H1 (cell line): Measurements from ENCODE around the gene PHF23. TPM values are rescaled to one million over a fixed set of nuclear protein-coding genes. Genes with fewer than 3 reads are reported as not detected.
A peak's percentile ranks its signal among the peaks of the same experiment; 100 is the strongest.

ENCODE experiments used
- CTCF ChIA-PET: fragments of 300-600 bp; sonication (Branson Sonifier 250); formaldehyde crosslinking; loops from one replicate; lab custom pipeline; 2021; ENCODE audit not compliant: partially characterized antibody; lab: Charles Lee
- POLR2A ChIA-PET: fragments of 300-600 bp; sonication (Branson Sonifier 250); formaldehyde crosslinking; loops from one replicate; lab custom pipeline; 2021; ENCODE audit warnings: inconsistent platforms; ENCODE audit not compliant: partially characterized antibody; lab: Charles Lee
- DNase-seq, 2 experiments: peaks; one replicate each; pipeline versions ENCODE4 v3.0.0 to v3.0.0-alpha.2; 2010 to 2022; ENCODE audit warnings: low spot score in 2 of 2, low read depth in 1 of 2, mixed read lengths in 1 of 2
- FAIRE-seq: peaks from 2 replicates; lab custom pipeline; 2011; peaks lifted over from hg19 to GRCh38; lab: Jason Lieb, UNC
- H2AFZ ChIP-seq: 2 replicates; pipeline ENCODE4 v1.8.1; 2012; ENCODE audit warnings: low read length, inconsistent platforms
- H2AK5ac ChIP-seq: 2 replicates; pipeline ENCODE4 v1.6.1; 2013; ENCODE audit warnings: low read depth, low read length
- H2BK120ac ChIP-seq: replicated peaks from 2 replicates; pipeline ENCODE3; 2013; ENCODE audit warnings: low read depth, low read length, inconsistent platforms
- H2BK12ac ChIP-seq: 2 replicates; pipeline ENCODE4 v1.6.1; 2013; ENCODE audit warnings: low read depth, low read length
- H2BK15ac ChIP-seq: 2 replicates; pipeline ENCODE4 v1.6.1; 2013; ENCODE audit warnings: low read length
- H2BK20ac ChIP-seq: 2 replicates; pipeline ENCODE4 v1.6.1; 2013; ENCODE audit warnings: low read length
- H2BK5ac ChIP-seq: 2 replicates; pipeline ENCODE4 v1.6.1; 2013; ENCODE audit warnings: low read depth, low read length
- H3K14ac ChIP-seq: 2 replicates; pipeline ENCODE4 v1.6.1; 2013; ENCODE audit warnings: inconsistent platforms; ENCODE audit not compliant: insufficient read length
- H3K18ac ChIP-seq: 2 replicates; pipeline ENCODE4 v1.6.1; 2013; ENCODE audit warnings: low read length; ENCODE audit errors: extremely low read depth
- H3K23ac ChIP-seq: 2 replicates; pipeline ENCODE4 v1.6.1; 2013; ENCODE audit warnings: inconsistent platforms; ENCODE audit not compliant: insufficient read length
- H3K23me2 ChIP-seq: 2 replicates; pipeline ENCODE4 v1.6.1; 2013; ENCODE audit warnings: low read depth, low read length
- H3K27ac ChIP-seq: 2 replicates; pipeline ENCODE4 v1.6.1; 2011; ENCODE audit warnings: low read depth, low read length, inconsistent platforms
- H3K27me3 ChIP-seq, 4 experiments: replicated peaks in 1 of 4; 1 replicate in 1 of 4; 2 replicates in 3 of 4; pipeline versions ENCODE4 v1.6.1 to v1.8.1; 2011 to 2013; ENCODE audit warnings: low read length in 3 of 4, mild to moderate bottlenecking in 3 of 4, inconsistent platforms in 2 of 4, mixed read lengths in 2 of 4, moderate library complexity in 1 of 4; ENCODE audit not compliant: control insufficient read depth in 3 of 4, insufficient read depth in 3 of 4; ENCODE audit errors: extremely low read depth in 1 of 4
- H3K36me3 ChIP-seq, 4 experiments: 2 replicates each; pipeline versions ENCODE4 v1.6.1 to v1.8.1; 2011 to 2013; ENCODE audit warnings: mild to moderate bottlenecking in 4 of 4, low read length in 3 of 4, moderate library complexity in 2 of 4, control low read depth in 1 of 4, inconsistent platforms in 1 of 4; ENCODE audit not compliant: insufficient read depth in 4 of 4, control insufficient read depth in 2 of 4
- H3K4ac ChIP-seq: replicated peaks from 2 replicates; pipeline ENCODE3; 2013; ENCODE audit warnings: low read length, low read depth, mixed read lengths, inconsistent platforms; ENCODE audit not compliant: insufficient read length
- H3K4me1 ChIP-seq, 4 experiments: replicated peaks in 1 of 4; 1 replicate in 1 of 4; 2 replicates in 3 of 4; pipeline versions ENCODE4 v1.6.1 to v1.8.1; 2011 to 2013; ENCODE audit warnings: low read length in 3 of 4, inconsistent platforms in 2 of 4, mixed read lengths in 1 of 4; ENCODE audit not compliant: insufficient read depth in 4 of 4, control insufficient read depth in 3 of 4
- H3K4me2 ChIP-seq, 2 experiments: 2 replicates each; pipeline versions ENCODE4 v1.6.1 to v1.8.1; 2011 to 2013; ENCODE audit warnings: low read depth in 2 of 2, low read length in 2 of 2, control low read depth in 1 of 2, inconsistent platforms in 1 of 2, mild to moderate bottlenecking in 1 of 2; ENCODE audit not compliant: insufficient read depth in 1 of 2
- H3K4me3 ChIP-seq, 4 experiments: fragments of 200-600, 300-600 bp in 1 of 4; sonication (generic), shearing (Covaris generic), sonication (Bioruptor Twin) in 1 of 4; 2 replicates each; pipeline versions ENCODE4 v1.5.1 to v1.8.1; 2011 to 2016; ENCODE audit warnings: low read length in 4 of 4, low read depth in 3 of 4, control low read depth in 2 of 4, inconsistent platforms in 2 of 4, mild to moderate bottlenecking in 2 of 4, mixed read lengths in 1 of 4, moderate library complexity in 1 of 4; ENCODE audit not compliant: insufficient read depth in 2 of 4; ENCODE audit errors: extremely low read depth in 1 of 4
- H3K56ac ChIP-seq: replicated peaks from 2 replicates; pipeline ENCODE3; 2013; ENCODE audit warnings: low read depth, mild to moderate bottlenecking, mixed read lengths, low read length, inconsistent platforms; ENCODE audit not compliant: insufficient read length
- H3K79me1 ChIP-seq: 2 replicates; pipeline ENCODE4 v1.6.1; 2013; ENCODE audit warnings: low read depth, low read length, control low read depth
- H3K79me2 ChIP-seq, 2 experiments: 2 replicates each; pipeline versions ENCODE4 v1.6.1 to v1.8.1; 2012 to 2013; ENCODE audit warnings: low read length in 2 of 2, mild to moderate bottlenecking in 2 of 2, inconsistent platforms in 1 of 2; ENCODE audit not compliant: insufficient read depth in 2 of 2, control insufficient read depth in 1 of 2
- H3K9ac ChIP-seq, 4 experiments: replicated peaks in 1 of 4; 1 replicate in 1 of 4; 2 replicates in 3 of 4; pipeline versions ENCODE4 v1.6.1 to v1.8.1; 2011 to 2013; ENCODE audit warnings: low read depth in 3 of 4, low read length in 3 of 4, control low read depth in 2 of 4, mild to moderate bottlenecking in 2 of 4, moderate library complexity in 2 of 4, inconsistent platforms in 1 of 4; ENCODE audit errors: extremely low read depth in 1 of 4
- H3K9me3 ChIP-seq, 2 experiments: 2 replicates each; pipeline versions ENCODE4 v1.6.1 to v1.8.1; 2012 to 2013; ENCODE audit warnings: mild to moderate bottlenecking in 2 of 2, moderate library complexity in 2 of 2, control low read depth in 1 of 2, inconsistent platforms in 1 of 2, low read depth in 1 of 2, low read length in 1 of 2, mixed read lengths in 1 of 2; ENCODE audit not compliant: insufficient read depth in 2 of 2
- H4K20me1 ChIP-seq, 2 experiments: replicated peaks in 1 of 2; 2 replicates each; pipeline versions ENCODE3 to v1.8.1; 2011 to 2013; ENCODE audit warnings: inconsistent platforms in 2 of 2, low read length in 2 of 2, mild to moderate bottlenecking in 1 of 2; ENCODE audit not compliant: insufficient read depth in 2 of 2, control insufficient read depth in 1 of 2
- H4K5ac ChIP-seq: 2 replicates; pipeline ENCODE4 v1.6.1; 2013; ENCODE audit warnings: low read length, low read depth, mixed read lengths, inconsistent platforms; ENCODE audit not compliant: insufficient read length
- H4K8ac ChIP-seq: 2 replicates; pipeline ENCODE4 v1.8.0; 2013; ENCODE audit warnings: mild to moderate bottlenecking, moderate library complexity, low read length, inconsistent platforms; ENCODE audit not compliant: insufficient read depth; ENCODE audit errors: extremely low read depth
- H4K91ac ChIP-seq: replicated peaks from 2 replicates; pipeline ENCODE3; 2013; ENCODE audit warnings: low read length, mixed read lengths, inconsistent platforms; ENCODE audit not compliant: insufficient read length
- NANOG ChIP-seq: IDR thresholded peaks from 2 replicates; pipeline ENCODE4 v1.6.1; 2011; ENCODE audit warnings: low read length, low read depth, mild to moderate bottlenecking, inconsistent platforms; ENCODE audit not compliant: insufficient read depth, poor library complexity, severe bottlenecking
- SAP30 ChIP-seq: fragments of 300-600 bp; sonication (generic); IDR thresholded peaks from 2 replicates; pipeline ENCODE4 v1.7.1; 2012; ENCODE audit warnings: low read length, moderate library complexity, mild to moderate bottlenecking, inconsistent platforms; ENCODE audit not compliant: insufficient read depth, insufficient replicate concordance
- WGBS, 2 experiments: shearing (Covaris generic) in 1 of 2; methylation state at CpG; one replicate each; pipeline versions ENCODE4 v1.1.6 to v1.1.7; 2013 to 2015; ENCODE audit warnings: low lambda C conversion rate in 2 of 2, mixed read lengths in 2 of 2, inconsistent platforms in 1 of 2, low coverage in 1 of 2, missing lambda C conversion rate in 1 of 2; ENCODE audit not compliant: insufficient replicate concordance in 2 of 2, insufficient coverage in 1 of 2, insufficient read length in 1 of 2; ENCODE audit errors: extremely low coverage in 1 of 2, missing lambda C conversion rate in 1 of 2; 5-methylcytosine and 5-hydroxymethylcytosine counted together
- polyA plus RNA-seq, 7 experiments: library from polyadenylated mRNA; depleted of rRNA in 3 of 7; stranded (reverse) in 5 of 7; unstranded in 2 of 7; fragments of >200 nt in 5 of 7; fragments of 200-250 nt in 2 of 7; gene quantifications; 1 replicate in 5 of 7; 2 replicates in 1 of 7; 4 replicates in 1 of 7; pipeline versions ENCODE4 v1.2.1 to v1.2.3, GENCODE V29; 2011 to 2013; ENCODE audit warnings: missing spikeins in 2 of 7, mixed read lengths in 2 of 7
- total RNA-seq: library from RNA; stranded (reverse); fragmentation: NEBNext Ultra II Directional; extraction: Animal tissue kit (Norgen Biotek cat#: 25700); gene quantifications from 2 replicates; pipeline ENCODE4 v1.2.1, GENCODE V29; 2021

PHF23 gene
- total and polyA plus RNA-seq, 2 of the 8 experiments (the other 6 are each of a cell fraction or from before 2014, with no cell fraction given) = 47.5 to 62.8 TPM

- H3K4me2 ChIP-seq = peak overlapping the region; percentile 82 to 99
- H4K91ac ChIP-seq = no peak overlapping the region
- peak overlapping the region; percentile 58 to 84 (median 76) for H3K4me3 ChIP-seq
- no peak overlapping the region for H3K14ac ChIP-seq
- H3K56ac ChIP-seq = no peak overlapping the region
- no peak overlapping the region for H2BK12ac ChIP-seq
- H3K36me3 ChIP-seq = peaks cover 8 to 17% (median 13%) of the 10 kb centered on the region in 4 experiments
- H2BK120ac ChIP-seq = no peak overlapping the region
- H3K27ac ChIP-seq = peak overlapping the region; percentile 45; the same call in 1 of the 2 replicates
- H3K4ac ChIP-seq = no peak overlapping the region
- no peak overlapping the region for H2AFZ ChIP-seq
- peaks cover 4 to 11% of the 10 kb centered on the region in 2 experiments for H4K20me1 ChIP-seq
- peaks cover 23 to 54% of the 10 kb centered on the region in 2 experiments for H3K79me2 ChIP-seq
- H3K4me1 ChIP-seq = peaks cover 3 to 12% (median 5%) of the 10 kb centered on the region in 4 experiments
- FAIRE-seq = no peak
- 9% methylated on average over 23 of the region's 55 CpGs; no CpG with 5 or more reads in 1 of the 2 experiments for WGBS, 2 experiments
- peak overlapping the region; percentile 81; the same call in 1 of the 2 replicates for H2BK5ac ChIP-seq
- H3K79me1 ChIP-seq = peaks cover 16% of the 10 kb centered on the region
- no peak for DNase-seq
- no peak overlapping the region for H2AK5ac ChIP-seq
- peaks cover 7% of the 10 kb centered on the region for H3K23me2 ChIP-seq
- CTCF ChIA-PET = interaction anchor here (1.1 to 1.4 kb wide), 3 partner anchors 9 to 42 kb away, joined by 3 to 4 read pairs (median 3); partner anchors contain the start of gene CLDN7
- no peak overlapping the region for H2BK20ac ChIP-seq
- peak overlapping the region; percentile 87 for H3K18ac ChIP-seq
- H3K9ac ChIP-seq = peak overlapping the region; percentile 48 to 87 (median 71)
- H3K9me3 ChIP-seq = no peaks in the 10 kb centered on the region
- no peak overlapping the region for H2BK15ac ChIP-seq
- POLR2A ChIA-PET = interaction anchor here (0.7 to 8.3 kb wide), 15 partner anchors 10 to 323 kb away, joined by 3 to 121 read pairs (median 6); partner anchors contain the start of genes ACADVL, CLDN7, DLG4 and DVL2
- H4K5ac ChIP-seq = peak overlapping the region; percentile 92
- H3K23ac ChIP-seq = no peak overlapping the region
- H4K8ac ChIP-seq = peak overlapping the region; percentile 48
- no peaks in the 10 kb centered on the region for H3K27me3 ChIP-seq
- TF ChIP-seq SAP30 = no peak
- TF ChIP-seq NANOG = no peak
Measured at GRCh38 chr17:7250695-7251627, 11.7 kb upstream of the PHF23 start.
